HL-60 (cell line): Measurements from ENCODE around the gene ENPP6.

Source experiments
- DNase-seq, 2 experiments: peaks; one replicate each; pipeline ENCODE4 v3.0.0-alpha.2; 2010 to 2020; ENCODE audit warnings: low read depth in 1 of 2, low spot score in 1 of 2
- H3K27ac ChIP-seq: fragments of 250-450 bp; sonication (Bioruptor Pico); replicated peaks from 2 replicates; pipeline ENCODE4 v1.5.1; 2020; ENCODE audit warnings: mild to moderate bottlenecking, moderate library complexity
- H3K27me3 ChIP-seq: fragments of 250-450 bp; sonication (Bioruptor Pico); 2 replicates; pipeline ENCODE4 v1.5.1; 2021; ENCODE audit warnings: mild to moderate bottlenecking, moderate library complexity; ENCODE audit not compliant: insufficient read depth, poor library complexity, severe bottlenecking
- H3K4me3 ChIP-seq: replicated peaks from 2 replicates; pipeline ENCODE4 v1.5.1; 2011; ENCODE audit warnings: mild to moderate bottlenecking, control low read depth, low read length; ENCODE audit not compliant: insufficient read depth
- CTCF ChIP-seq: IDR thresholded peaks from one replicate; pipeline ENCODE4 v1.5.1; 2011; ENCODE audit warnings: low read length, control low read depth, inconsistent platforms; ENCODE audit not compliant: insufficient read depth
- GABPA ChIP-seq: IDR thresholded peaks from 2 replicates; pipeline ENCODE4 v1.6.1; 2012; ENCODE audit warnings: low read depth
- POLR2AphosphoS5 ChIP-seq: IDR thresholded peaks from 2 replicates; pipeline ENCODE4 v1.6.1; 2012; ENCODE audit warnings: low read depth
- REST ChIP-seq: IDR thresholded peaks from 2 replicates; pipeline ENCODE4 v1.6.1; 2012; ENCODE audit warnings: low read depth; ENCODE audit not compliant: insufficient replicate concordance
- SPI1 ChIP-seq: IDR thresholded peaks from 2 replicates; pipeline ENCODE4 v1.6.1; 2012; ENCODE audit warnings: low read depth, mild to moderate bottlenecking, borderline replicate concordance

The ENPP6 gene

GRCh38 chr4:184102927-184103326 lies 114.7 kb downstream of the ENPP6 start:
- Histone ChIP-seq H3K27ac (no peak overlapping the region), H3K27me3 (peaks cover 3% of the 10 kb centered on the region), H3K4me3 (no peak overlapping the region)
- no peak for TF ChIP-seq GABPA
- no peak for TF ChIP-seq CTCF
- TF ChIP-seq REST, result no peak
- no peak for TF ChIP-seq SPI1
- TF ChIP-seq POLR2AphosphoS5, result no peak
- no peak for DNase-seq

GRCh38 chr4:184102488-184102887 lies 115.2 kb downstream of the ENPP6 start:
- no peak overlapping the region for H3K4me3 ChIP-seq
- H3K27ac ChIP-seq, result no peak overlapping the region
- DNase-seq, result no peak
- TF ChIP-seq SPI1, result no peak
- TF ChIP-seq REST, result no peak
- TF ChIP-seq POLR2AphosphoS5, result no peak
- TF ChIP-seq CTCF, result no peak
- no peak for TF ChIP-seq GABPA
- H3K27me3 ChIP-seq, result peaks cover 3% of the 10 kb centered on the region

- H3K4me3 ChIP-seq, result no peak overlapping the region
- H3K27ac ChIP-seq, result no peak overlapping the region
- TF ChIP-seq CTCF, result no peak
- TF ChIP-seq POLR2AphosphoS5, result no peak
- TF ChIP-seq REST, result no peak
- TF ChIP-seq GABPA, result no peak
- TF ChIP-seq SPI1, result no peak
- no peak for DNase-seq
- peaks cover 3% of the 10 kb centered on the region for H3K27me3 ChIP-seq
Measured at GRCh38 chr4:184101711-184102110, 116.0 kb downstream of the ENPP6 start.
